Heart left ventricle (tissue), 16 donors: ENCODE data around the gene PIERCE2. TPM values are rescaled to one million over a fixed set of nuclear protein-coding genes. Genes with fewer than 3 reads are reported as not detected.
A peak's percentile ranks its signal among the peaks of the same experiment; 100 is the strongest.
"Not testable (repeated sequence)": the region's sequence is repeated elsewhere in the genome, so short reads cannot be mapped to it uniquely, and the experiment has no call there.

Experiments
- ATAC-seq, 4 donors: fragments of 200-7000 bp; cut with Tn5 transposase; one replicate each; pipeline ENCODE4 v1.9.1; 2020 to 2022; ENCODE audit warnings: moderate library complexity in 4 of 4, mild to moderate bottlenecking in 3 of 4, moderate number of reproducible peaks in 1 of 4
- DNase-seq, 5 donors: peaks; one replicate each; pipeline ENCODE4 v3.0.0-alpha.2; 2020
- H3K27ac ChIP-seq, 12 donors: fragments of 200-600 bp; sonication (generic) in 4 of 12; one replicate each; pipeline versions ENCODE4 v1.5.0 to v1.8.0; 2016 to 2022; ENCODE audit warnings: mild to moderate bottlenecking in 2 of 12
- H3K27me3 ChIP-seq, 9 donors: fragments of 200-600 bp; sonication (generic) in 2 of 9; one replicate each; pipeline versions ENCODE4 v1.5.1 to v1.8.0; 2016 to 2022; ENCODE audit warnings: mild to moderate bottlenecking in 3 of 9
- H3K36me3 ChIP-seq, 9 donors: fragments of 200-600 bp; sonication (generic) in 2 of 9; one replicate each; pipeline versions ENCODE4 v1.5.0 to v1.8.0; 2018 to 2022; ENCODE audit warnings: mild to moderate bottlenecking in 2 of 9
- H3K4me1 ChIP-seq, 12 donors: fragments of 200-600 bp; sonication (generic) in 4 of 12; one replicate each; pipeline versions ENCODE4 v1.5.0 to v1.8.0; 2016 to 2022; ENCODE audit warnings: mild to moderate bottlenecking in 3 of 12
- H3K4me3 ChIP-seq, 12 donors: fragments of 200-600 bp; sonication (generic) in 4 of 12; one replicate each; pipeline versions ENCODE4 v1.5.0 to v1.8.0; 2017 to 2022; ENCODE audit warnings: mild to moderate bottlenecking in 9 of 12, moderate library complexity in 4 of 12
- H3K9me3 ChIP-seq, 12 donors: fragments of 200-600 bp; sonication (generic) in 4 of 12; one replicate each; pipeline versions ENCODE4 v1.5.0 to v1.8.0; 2016 to 2022; ENCODE audit warnings: mild to moderate bottlenecking in 1 of 12
- POLR2A ChIP-seq, 2 donors: fragments of 450-650 bp; IDR thresholded peaks; one replicate each; pipeline ENCODE4 v1.6.1; 2017; ENCODE audit warnings: antibody characterized with exemption in 2 of 2, mild to moderate bottlenecking in 2 of 2, moderate library complexity in 2 of 2
- WGBS, 4 donors: extraction: QIAGEN DNeasy Blood & Tissue Kit in 2 of 4; methylation state at CpG; one replicate each; pipeline versions ENCODE4 v1.1.5 to v1.1.7; 2013 to 2018; 5-methylcytosine and 5-hydroxymethylcytosine counted together
- intact Hi-C, 10 donors: fragments of 100-400 bp; cut with DNase I; formaldehyde crosslinking; loops; one replicate each; pipeline versions ENCODE4 v1.11.1 to v1.14.2; 2022
- polyA plus RNA-seq, 2 donors: library from polyadenylated mRNA; stranded (reverse); fragments of 200-250 nt; gene quantifications; one replicate each; pipeline ENCODE4 v1.2.3, GENCODE V29; 2013
- total RNA-seq, 9 donors: library from RNA; depleted of rRNA in 2 of 9; stranded (reverse); fragments of >200 nt in 2 of 9; fragmentation: NEBNext Ultra II Directional in 3 of 9; extraction: Animal tissue kit (Norgen Biotek cat#: 25700) in 3 of 9; gene quantifications; one replicate each; pipeline versions ENCODE4 v1.1.0 to v1.2.4, GENCODE V29; 2016 to 2023
- TF ChIP-seq, protein P1 (sequence below), 12 donors: fragments of 200-600 bp; sonication (generic) in 4 of 12; IDR thresholded peaks; one replicate each; pipeline versions ENCODE4 v1.5.0 to v1.8.0; 2018 to 2022; ENCODE audit warnings: antibody characterized with exemption in 12 of 12, mild to moderate bottlenecking in 5 of 12
- donor health status: ischemic (EF 13 %, LVEDD 7.1; RV severe dilation, severe dysfunction).
- donor health status: healthy with polysubstance abuse.
- donor health status: DM: no; HTN: yes; CAD: no.
- donor health status: DM: no; HTN: no; CAD: no.
- donor health status: ischemic (EF 25% LVEDD 6.9; RV normal size, moderate dysfunction).
- donor health status: ischemic (EF 25% LVEDD 5.7; RV mildly dilated, moderate dysfunction).
- donor health status: healthy.
- donor health status: DM: yes; HTN: yes; CAD: no.
- donor health status: ischemic (EF 35%, LVEDD 5.7; RV mildly dilated, moderate dysfunction).
- donor health status: nonischemic (EF 11% LVEDD 7.7; RV severe dilation, severe dysfunction).
- donor health status: DM: yes; HTN: yes; CAD: no.
- donor health status: PGD.
- donor health status: ischemic (EF 29% LVEDD 5.4; RV normal size, mild dysfunction).
- donor health status: nonischemic (EF 23%, LVEDD 6.1; RV moderate dilation, normal function).

PIERCE2 gene
- total and polyA plus RNA-seq, 11 donors: 3.7 to 13.1 (median 5.8) TPM

GRCh38 chr15:55403531-55403930, 4.8 kb upstream of the PIERCE2 start:
- Histone ChIP-seq H3K36me3 (peaks cover 0 to 5% (median 0%) of the 10 kb centered on the region in 9 donors), H3K4me3 (no peak overlapping the region), H3K27me3 (no peaks in the 10 kb centered on the region), H3K9me3 (no peaks in the 10 kb centered on the region), H3K27ac (peak overlapping the region in 5 of 12 donors; percentile 6 to 75 (median 19)), H3K4me1 (peaks cover 0 to 65% (median 34%) of the 10 kb centered on the region in 12 donors)
- no peak for ATAC-seq
- no peak for DNase-seq
- TF ChIP-seq, protein P1, sequence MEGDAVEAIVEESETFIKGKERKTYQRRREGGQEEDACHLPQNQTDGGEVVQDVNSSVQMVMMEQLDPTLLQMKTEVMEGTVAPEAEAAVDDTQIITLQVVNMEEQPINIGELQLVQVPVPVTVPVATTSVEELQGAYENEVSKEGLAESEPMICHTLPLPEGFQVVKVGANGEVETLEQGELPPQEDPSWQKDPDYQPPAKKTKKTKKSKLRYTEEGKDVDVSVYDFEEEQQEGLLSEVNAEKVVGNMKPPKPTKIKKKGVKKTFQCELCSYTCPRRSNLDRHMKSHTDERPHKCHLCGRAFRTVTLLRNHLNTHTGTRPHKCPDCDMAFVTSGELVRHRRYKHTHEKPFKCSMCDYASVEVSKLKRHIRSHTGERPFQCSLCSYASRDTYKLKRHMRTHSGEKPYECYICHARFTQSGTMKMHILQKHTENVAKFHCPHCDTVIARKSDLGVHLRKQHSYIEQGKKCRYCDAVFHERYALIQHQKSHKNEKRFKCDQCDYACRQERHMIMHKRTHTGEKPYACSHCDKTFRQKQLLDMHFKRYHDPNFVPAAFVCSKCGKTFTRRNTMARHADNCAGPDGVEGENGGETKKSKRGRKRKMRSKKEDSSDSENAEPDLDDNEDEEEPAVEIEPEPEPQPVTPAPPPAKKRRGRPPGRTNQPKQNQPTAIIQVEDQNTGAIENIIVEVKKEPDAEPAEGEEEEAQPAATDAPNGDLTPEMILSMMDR (IDR thresholded peaks at IDR 0.05): no peak
- TF ChIP-seq POLR2A (IDR thresholded peaks at IDR 0.05): no peak
- intact Hi-C loops: loop anchor here in 2 of 10 donors (10.0 kb wide), 2 partner anchors 109 to 209 kb away; partner anchors contain the start of gene RSL24D1 (in 1 of the 2)

- peak in 1 of 4 donors; percentile 2 for ATAC-seq
- Histone ChIP-seq H3K27me3 (no peaks in the 10 kb centered on the region), H3K4me1 (peaks cover 0 to 55% (median 34%) of the 10 kb centered on the region in 12 donors), H3K36me3 (no peaks in the 10 kb centered on the region), H3K4me3 (peak overlapping the region; percentile 57 to 92 (median 78)), H3K27ac (peak overlapping the region; percentile 60 to 98 (median 92)), H3K9me3 (no peaks in the 10 kb centered on the region)
- 1 to 2% (median 2%) methylated on average over 20 of the region's 20 CpGs for WGBS, 4 donors
- no peak for DNase-seq
- TF ChIP-seq, protein P1 (IDR thresholded peaks at IDR 0.05): no peak
- TF ChIP-seq POLR2A (IDR thresholded peaks at IDR 0.05): no peak
- intact Hi-C loops: loop anchor here in 3 of 10 donors (2.0 to 10.0 kb wide), 5 partner anchors 89 to 213 kb away; partner anchors contain the start of genes RSL24D1 (in 2 of the 3), PIGB (in 1 of the 3), PIGBOS1 (in 1 of the 3) and PYGO1 (in 1 of the 3)
Observed at GRCh38 chr15:55407498-55408011, 740 bp upstream of the PIERCE2 start.

DNA sequence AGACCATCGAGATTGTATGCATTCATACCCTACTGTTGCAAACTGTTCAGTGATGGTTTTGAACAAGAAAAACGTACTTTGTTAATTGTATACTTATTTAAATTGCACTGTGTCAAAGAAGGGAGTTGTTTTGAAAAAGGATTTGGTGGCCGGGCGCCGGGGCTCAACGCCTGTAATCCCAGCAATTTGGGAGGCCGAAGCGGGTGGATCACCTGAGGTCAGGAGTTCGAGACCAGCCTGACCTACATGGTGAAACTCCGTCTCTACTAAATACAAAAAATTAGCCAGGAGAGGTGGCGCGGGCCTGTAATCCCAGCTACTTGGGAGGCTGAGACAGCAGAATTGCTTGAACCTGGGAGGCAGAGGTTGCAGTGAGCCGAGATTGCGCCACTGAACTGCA, 681 bp downstream of the PIERCE2 start:
- WGBS, 4 donors: 62 to 73% (median 63%) methylated on average over 14 of the region's 14 CpGs
- ATAC-seq: not testable (repeated sequence)

GRCh38 chr15:55417678-55418077, 9.4 kb downstream of the PIERCE2 start:
- intact Hi-C loops: not testable (repeated sequence)
- 83 to 87% (median 85%) methylated on average over 8 of the region's 8 CpGs for WGBS, 4 donors

More for the DNA sequence above, 681 bp downstream of the PIERCE2 start:
- Histone ChIP-seq H3K4me1 (peaks cover 0 to 41% (median 20%) of the 10 kb centered on the region in 12 donors), H3K27ac (peak overlapping the region in 11 of 12 donors; percentile 22 to 98 (median 92)), H3K4me3 (peak overlapping the region; percentile 57 to 92 (median 78))
- intact Hi-C loops: loop anchor here in 3 of 10 donors (2.0 to 10.0 kb wide), 5 partner anchors 90 to 214 kb away; partner anchors contain the start of genes RSL24D1 (in 2 of the 3), PIGB (in 1 of the 3), PIGBOS1 (in 1 of the 3) and PYGO1 (in 1 of the 3)
- not testable (repeated sequence) for H3K36me3 ChIP-seq, DNase-seq, H3K27me3 ChIP-seq, H3K9me3 ChIP-seq

GRCh38 chr15:55420171-55420866, 12.0 kb downstream of the PIERCE2 start:
- TF ChIP-seq POLR2A (IDR thresholded peaks at IDR 0.05): no peak
- TF ChIP-seq, protein P1 (IDR thresholded peaks at IDR 0.05): no peak
- Histone ChIP-seq H3K36me3 (no peaks in the 10 kb centered on the region), H3K9me3 (no peaks in the 10 kb centered on the region), H3K4me3 (no peak overlapping the region), H3K27me3 (no peaks in the 10 kb centered on the region), H3K27ac (no peak overlapping the region), H3K4me1 (no peaks in the 10 kb centered on the region)
- intact Hi-C loops: no loop called here
- DNase-seq (no peak), ATAC-seq (no peak)

More at GRCh38 chr15:55417678-55418077, 9.4 kb downstream of the PIERCE2 start:
- H3K27ac ChIP-seq, H3K4me1 ChIP-seq, ATAC-seq, H3K36me3 ChIP-seq, DNase-seq, H3K27me3 ChIP-seq, H3K4me3 ChIP-seq, H3K9me3 ChIP-seq: not testable (repeated sequence)
